CD14-positive monocyte (primary cell): Measurements from ENCODE around the gene SERPINI2. TPM values are rescaled to one million over a fixed set of nuclear protein-coding genes. Genes with fewer than 3 reads are reported as not detected.

Source experiments
- DNase-seq, 3 donors: peaks; one replicate each; pipeline ENCODE4 v3.0.0-alpha.2; 2011 to 2022
- H2AFZ ChIP-seq: 2 replicates; pipeline ENCODE4 v1.6.0; 2012; ENCODE audit warnings: mild to moderate bottlenecking, low read depth, low read length, inconsistent platforms; ENCODE audit not compliant: insufficient read depth, poor library complexity, severe bottlenecking
- H3K27ac ChIP-seq, 2 donors: 1 replicate in 1 of 2; 2 replicates in 1 of 2; pipeline ENCODE4 v1.5.1; 2012 to 2013; ENCODE audit warnings: low read length in 2 of 2, control low read depth in 1 of 2, inconsistent platforms in 1 of 2, low read depth in 1 of 2, mild to moderate bottlenecking in 1 of 2
- H3K27me3 ChIP-seq, 2 donors: one replicate each; pipeline versions ENCODE4 v1.6.0 to v1.6.1; 2011 to 2013; ENCODE audit warnings: low read length in 2 of 2; ENCODE audit not compliant: control insufficient read depth in 2 of 2, insufficient read depth in 2 of 2
- H3K36me3 ChIP-seq, 2 donors: replicated peaks in 1 of 2; 1 replicate in 1 of 2; 2 replicates in 1 of 2; pipeline versions ENCODE4 v1.5.1 to v1.6.1; 2012 to 2013; ENCODE audit warnings: low read length in 2 of 2, control low read depth in 1 of 2, inconsistent platforms in 1 of 2, mild to moderate bottlenecking in 1 of 2; ENCODE audit not compliant: insufficient read depth in 2 of 2, control insufficient read depth in 1 of 2
- H3K4me1 ChIP-seq, 2 donors: 1 replicate in 1 of 2; 2 replicates in 1 of 2; pipeline versions ENCODE4 v1.5.1 to v1.6.1; 2012 to 2013; ENCODE audit warnings: low read length in 2 of 2, control low read depth in 1 of 2, inconsistent platforms in 1 of 2, mild to moderate bottlenecking in 1 of 2, moderate library complexity in 1 of 2; ENCODE audit not compliant: insufficient read depth in 2 of 2, control insufficient read depth in 1 of 2
- H3K4me2 ChIP-seq: replicated peaks from 2 replicates; pipeline ENCODE3; 2012; ENCODE audit warnings: low read length, moderate library complexity, mild to moderate bottlenecking; ENCODE audit not compliant: poor library complexity, severe bottlenecking; ENCODE audit errors: extremely low read depth
- H3K4me3 ChIP-seq, 3 experiments: fragments of 200-600 bp in 1 of 3; sonication (generic) in 1 of 3; replicated peaks in 1 of 3; 1 replicate in 2 of 3; 2 replicates in 1 of 3; pipeline ENCODE4 v1.5.1; 2011 to 2013; ENCODE audit warnings: low read length in 3 of 3, mild to moderate bottlenecking in 3 of 3, control low read depth in 2 of 3, low read depth in 2 of 3, inconsistent platforms in 1 of 3, moderate library complexity in 1 of 3
- H3K79me2 ChIP-seq: 2 replicates; pipeline ENCODE4 v1.6.0; 2012; ENCODE audit warnings: mild to moderate bottlenecking, control low read depth, inconsistent platforms, low read length, moderate library complexity; ENCODE audit not compliant: insufficient read depth
- H3K9ac ChIP-seq: 2 replicates; pipeline ENCODE4 v1.6.0; 2017; ENCODE audit warnings: low read length, mild to moderate bottlenecking; ENCODE audit not compliant: insufficient read depth, poor library complexity, severe bottlenecking
- H3K9me3 ChIP-seq, 2 donors: replicated peaks in 1 of 2; 1 replicate in 1 of 2; 2 replicates in 1 of 2; pipeline versions ENCODE4 v1.5.1 to v1.6.1; 2012 to 2013; ENCODE audit warnings: low read length in 2 of 2, control low read depth in 1 of 2; ENCODE audit not compliant: control insufficient read depth in 1 of 2, insufficient read depth in 1 of 2
- H4K20me1 ChIP-seq: 2 replicates; pipeline ENCODE4 v1.6.0; 2012; ENCODE audit warnings: mild to moderate bottlenecking, low read length, control low read depth, moderate library complexity; ENCODE audit not compliant: insufficient read depth
- H3K27ac Mint-ChIP-seq, 7 donors: one replicate each; pipeline ENCODE4 v1.8.0; 2020; ENCODE audit warnings: mild to moderate bottlenecking in 7 of 7, mixed read lengths in 7 of 7, moderate library complexity in 6 of 7, inconsistent platforms in 2 of 7
- H3K27me3 Mint-ChIP-seq, 3 donors: one replicate each; pipeline ENCODE4 v1.8.0; 2021 to 2022; ENCODE audit warnings: low read depth in 3 of 3, mild to moderate bottlenecking in 3 of 3, mixed read lengths in 3 of 3, moderate library complexity in 3 of 3, inconsistent platforms in 1 of 3
- H3K36me3 Mint-ChIP-seq, 2 donors: one replicate each; pipeline ENCODE4 v1.8.0; 2020; ENCODE audit warnings: mixed read lengths in 2 of 2, inconsistent platforms in 1 of 2, mild to moderate bottlenecking in 1 of 2
- H3K4me1 Mint-ChIP-seq: one replicate; pipeline ENCODE4 v1.8.0; 2020; ENCODE audit warnings: mild to moderate bottlenecking, mixed read lengths
- H3K4me3 Mint-ChIP-seq, 2 donors: one replicate each; pipeline ENCODE4 v1.8.0; 2020; ENCODE audit warnings: mild to moderate bottlenecking in 2 of 2, mixed read lengths in 2 of 2, moderate library complexity in 1 of 2
- H3K9me3 Mint-ChIP-seq, 7 donors: one replicate each; pipeline ENCODE4 v1.8.0; 2020 to 2022; ENCODE audit warnings: mixed read lengths in 7 of 7, mild to moderate bottlenecking in 6 of 7, moderate library complexity in 6 of 7, inconsistent platforms in 2 of 7
- WGBS: methylation state at CpG from one replicate; pipeline ENCODE4 v1.1.5; 2013; ENCODE audit warnings: missing lambda C conversion rate; ENCODE audit not compliant: insufficient coverage; 5-methylcytosine and 5-hydroxymethylcytosine counted together
- intact Hi-C, 2 donors: fragments of 100-400 bp; cut with micrococcal nuclease; formaldehyde crosslinking; loops; one replicate each; pipeline versions ENCODE4 v1.15.0 to v1.15.1; 2023
- polyA plus RNA-seq, 3 donors: library from polyadenylated mRNA; depleted of rRNA in 1 of 3; unstranded in 2 of 3; stranded (reverse) in 1 of 3; fragments of 300-500 nt in 2 of 3; fragments of >200 nt in 1 of 3; fragmentation: Illumina TruSeq in 2 of 3; gene quantifications; 1 replicate in 2 of 3; 2 replicates in 1 of 3; pipeline ENCODE4 v1.2.3, GENCODE V29; 2012 to 2021
- TF ChIP-seq, protein P1 (sequence below): fragments of 200-600 bp; IDR thresholded peaks from one replicate; pipeline ENCODE4 v1.8.0; 2022; ENCODE audit warnings: antibody characterized with exemption, mild to moderate bottlenecking

Gene SERPINI2
- polyA plus RNA-seq, 3 donors = 1.1 TPM; not detected in 2

DNA sequence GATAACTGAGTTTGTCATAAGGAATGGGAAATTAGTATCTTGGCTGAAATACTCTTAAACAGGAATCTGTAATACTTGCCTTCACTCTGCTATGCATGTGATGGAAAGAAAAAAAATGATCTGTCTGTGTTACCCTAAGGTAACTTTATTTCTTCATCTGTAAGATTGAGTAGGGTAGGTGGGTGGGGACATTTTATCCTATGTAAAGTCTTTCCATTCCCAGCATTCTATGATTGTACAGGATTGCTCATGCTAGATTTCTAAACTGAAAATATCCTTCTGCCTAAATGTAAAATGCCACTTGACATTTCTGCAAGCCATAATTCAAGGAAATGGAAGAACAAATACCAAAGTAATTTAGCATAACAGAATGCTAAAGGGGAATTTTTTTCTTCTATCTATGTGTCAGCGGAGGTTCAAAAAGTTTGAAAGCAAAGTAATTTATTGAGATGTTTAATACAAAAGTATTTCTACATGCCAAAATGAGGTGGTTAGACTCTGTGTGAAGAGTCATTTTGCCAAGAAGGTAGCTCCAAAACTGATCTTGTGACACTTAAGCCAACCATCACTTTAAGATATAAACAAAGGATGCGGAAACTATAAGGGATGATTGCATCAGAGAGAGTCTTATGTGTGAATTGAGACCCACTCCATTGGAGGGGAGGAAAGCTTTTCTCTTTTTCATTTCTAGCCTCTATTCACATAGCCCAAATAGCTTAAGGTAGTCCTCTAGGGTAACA is 46.6 kb upstream of the SERPINI2 start:
- Histone ChIP-seq H3K79me2 (no peaks in the 10 kb centered on the region), H3K9ac (no peak overlapping the region), H3K27ac (peak overlapping the region in 1 of 2 donors; percentile 72), H3K4me1 (peaks cover 21 to 24% of the 10 kb centered on the region in 2 donors), H4K20me1 (no peaks in the 10 kb centered on the region), H3K27me3 (no peaks in the 10 kb centered on the region), H3K4me3 (peak overlapping the region in 1 of 3 experiments; percentile 37), H3K36me3 (no peaks in the 10 kb centered on the region), H3K9me3 (no peaks in the 10 kb centered on the region), H3K4me2 (peak overlapping the region; percentile 52), H2AFZ (peak overlapping the region; percentile 36)
- peaks cover 26% of the 10 kb centered on the region for H3K4me1 Mint-ChIP-seq
- H3K4me3 Mint-ChIP-seq = peak overlapping the region in 1 of 2 donors; percentile 13
- WGBS = no CpG with 5 or more reads among the region's 2 CpGs
- H3K27me3 Mint-ChIP-seq = no peaks in the 10 kb centered on the region
- intact Hi-C loops = no loop called here
- TF ChIP-seq, protein P1, sequence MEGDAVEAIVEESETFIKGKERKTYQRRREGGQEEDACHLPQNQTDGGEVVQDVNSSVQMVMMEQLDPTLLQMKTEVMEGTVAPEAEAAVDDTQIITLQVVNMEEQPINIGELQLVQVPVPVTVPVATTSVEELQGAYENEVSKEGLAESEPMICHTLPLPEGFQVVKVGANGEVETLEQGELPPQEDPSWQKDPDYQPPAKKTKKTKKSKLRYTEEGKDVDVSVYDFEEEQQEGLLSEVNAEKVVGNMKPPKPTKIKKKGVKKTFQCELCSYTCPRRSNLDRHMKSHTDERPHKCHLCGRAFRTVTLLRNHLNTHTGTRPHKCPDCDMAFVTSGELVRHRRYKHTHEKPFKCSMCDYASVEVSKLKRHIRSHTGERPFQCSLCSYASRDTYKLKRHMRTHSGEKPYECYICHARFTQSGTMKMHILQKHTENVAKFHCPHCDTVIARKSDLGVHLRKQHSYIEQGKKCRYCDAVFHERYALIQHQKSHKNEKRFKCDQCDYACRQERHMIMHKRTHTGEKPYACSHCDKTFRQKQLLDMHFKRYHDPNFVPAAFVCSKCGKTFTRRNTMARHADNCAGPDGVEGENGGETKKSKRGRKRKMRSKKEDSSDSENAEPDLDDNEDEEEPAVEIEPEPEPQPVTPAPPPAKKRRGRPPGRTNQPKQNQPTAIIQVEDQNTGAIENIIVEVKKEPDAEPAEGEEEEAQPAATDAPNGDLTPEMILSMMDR = no peak
- peak; percentile 19 to 82 (median 48) for DNase-seq
- H3K27ac Mint-ChIP-seq = peak overlapping the region; percentile 58 to 86 (median 79)
- H3K36me3 Mint-ChIP-seq = peaks cover 0 to 7% of the 10 kb centered on the region in 2 donors
- H3K9me3 Mint-ChIP-seq = peaks cover 0 to 6% (median 0%) of the 10 kb centered on the region in 7 donors

DNA sequence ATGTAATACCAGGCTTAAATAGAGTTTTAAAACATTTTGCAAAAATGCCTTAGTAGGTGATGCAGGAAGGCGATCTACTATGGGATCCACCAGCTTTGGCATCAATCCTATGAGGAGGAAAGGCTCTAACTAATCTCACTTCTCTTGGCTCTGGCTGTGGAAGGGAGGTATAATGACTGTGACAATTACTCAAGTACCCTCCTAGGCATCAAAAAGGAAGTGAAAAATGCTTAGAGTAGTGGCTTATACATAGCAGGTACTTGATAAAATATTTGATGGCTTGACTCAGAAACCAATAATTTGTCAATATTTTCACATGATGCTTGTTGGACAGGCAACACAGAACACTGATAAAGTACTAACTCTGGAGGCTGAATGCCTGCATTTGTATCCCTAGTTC is 34.1 kb upstream of the SERPINI2 start:
- no peaks in the 10 kb centered on the region for H3K9me3 ChIP-seq
- H2AFZ ChIP-seq = no peak overlapping the region
- Mint-ChIP-seq H3K27me3 (no peaks in the 10 kb centered on the region), H3K9me3 (peaks cover 0 to 6% (median 3%) of the 10 kb centered on the region in 7 donors), H3K27ac (no peak overlapping the region), H3K4me1 (peaks cover 11% of the 10 kb centered on the region), H3K4me3 (no peak overlapping the region), H3K36me3 (peaks cover 8 to 30% of the 10 kb centered on the region in 2 donors)
- peaks cover 6 to 10% of the 10 kb centered on the region in 2 donors for H3K4me1 ChIP-seq
- DNase-seq = peak in 1 of 3 donors; percentile 8
- no peaks in the 10 kb centered on the region for H3K27me3 ChIP-seq
- H4K20me1 ChIP-seq = no peaks in the 10 kb centered on the region
- no peak overlapping the region for H3K9ac ChIP-seq
- no peak overlapping the region for H3K4me2 ChIP-seq
- H3K4me3 ChIP-seq = no peak overlapping the region
- no peaks in the 10 kb centered on the region for H3K36me3 ChIP-seq
- WGBS = no CpG with 5 or more reads among the region's 1 CpG
- H3K79me2 ChIP-seq = no peaks in the 10 kb centered on the region
- TF ChIP-seq, protein P1 = no peak
- intact Hi-C loops = no loop called here
- H3K27ac ChIP-seq = peak overlapping the region in 1 of 2 donors; percentile 29
